ENCODE data around the gene EXOC6B.

DNA sequence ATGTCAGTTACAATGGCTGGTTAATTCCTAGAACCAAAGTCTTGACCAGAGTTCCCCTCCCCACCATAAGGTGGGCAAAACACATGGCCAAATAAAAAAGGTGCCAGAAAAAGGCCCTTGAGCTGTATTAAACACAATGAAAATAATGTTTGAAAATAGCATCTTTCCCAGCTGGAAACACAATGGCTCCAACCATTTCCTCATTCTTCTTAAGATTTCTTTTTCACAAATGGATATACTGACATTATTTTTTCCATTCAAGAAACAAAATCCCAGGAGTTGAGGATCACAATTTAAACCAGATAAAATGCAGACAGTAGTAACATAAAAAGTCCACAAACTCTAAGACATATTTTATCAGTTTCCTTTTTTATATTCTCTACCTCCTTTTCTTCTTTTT is 143.8 kb downstream of the EXOC6B start:
- TF ChIP-seq CTCF (IDR thresholded peaks at IDR 0.05 in 4 of 5, conservative IDR thresholded peaks at IDR 0.05 in 1 of 5), result no peak
- TF ChIP-seq POLR2A (IDR thresholded peaks at IDR 0.05), result no peak

Measured in gastrocnemius medialis (tissue), 4 donors.